SH-SY5Y (cell line): ENCODE results near the gene BACH1.

ENCODE experiments used
- GATA2 ChIP-seq: IDR thresholded peaks from 2 replicates; pipeline ENCODE4 v1.6.1; 2011; ENCODE audit warnings: mild to moderate bottlenecking, low read depth, low read length
- GATA3 ChIP-seq: IDR thresholded peaks from 2 replicates; pipeline ENCODE4 v1.6.1; 2011; ENCODE audit warnings: low read depth, mild to moderate bottlenecking, low read length, moderate library complexity

The BACH1 gene

GRCh38 chr21:29368906-29369305 is 70.2 kb downstream of the BACH1 start:
- no peak for TF ChIP-seq GATA2
- TF ChIP-seq GATA3: no peak

- TF ChIP-seq GATA3 (no peak), GATA2 (no peak)
Measured at GRCh38 chr21:29371464-29371863, 72.7 kb downstream of the BACH1 start.

- TF ChIP-seq GATA2: no peak
- TF ChIP-seq GATA3: no peak
Measured at GRCh38 chr21:29372063-29372802, 73.5 kb downstream of the BACH1 start.

- TF ChIP-seq GATA3 (no peak), GATA2 (no peak)
Measured at GRCh38 chr21:29374481-29374880, 75.8 kb downstream of the BACH1 start.

DNA sequence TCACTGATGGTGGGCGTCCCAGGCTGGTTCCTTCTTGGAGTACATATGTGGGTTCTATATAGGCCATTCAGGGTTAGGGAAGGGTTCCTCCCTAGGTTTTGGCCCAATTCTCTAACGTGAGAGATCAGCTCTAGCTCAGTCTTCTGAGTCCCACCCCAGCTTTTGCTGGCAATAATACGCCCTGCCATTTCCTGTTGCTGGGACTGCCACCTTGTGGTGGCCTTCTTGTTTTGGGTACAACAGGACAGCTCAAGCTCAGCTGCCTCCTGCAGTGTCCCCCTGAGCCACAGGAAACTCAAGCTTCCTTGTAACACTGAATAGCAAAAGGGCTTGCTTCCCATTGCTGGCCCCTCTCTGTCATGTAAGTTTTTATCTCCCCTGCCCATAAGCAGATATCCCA is 77.8 kb downstream of the BACH1 start:
- TF ChIP-seq GATA3 (no peak), GATA2 (no peak)

DNA sequence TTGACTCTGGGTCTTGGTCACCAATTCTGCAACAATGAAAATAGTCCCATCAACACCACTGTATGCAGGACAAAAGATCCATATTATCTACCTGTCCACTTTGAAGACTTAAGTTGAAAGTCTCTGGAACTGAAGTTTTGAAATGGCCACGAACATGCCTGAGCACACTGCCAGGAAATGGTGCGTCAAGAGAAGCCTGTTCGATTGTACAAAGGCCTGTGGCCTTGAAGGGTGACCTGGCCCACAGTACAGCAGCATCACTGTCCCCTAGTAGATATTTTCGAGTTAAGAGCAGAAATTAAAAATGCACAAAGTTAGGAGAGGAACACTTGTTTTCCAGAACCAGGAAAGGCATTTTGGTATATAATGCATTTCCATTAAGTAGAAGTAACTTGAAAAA is 78.5 kb downstream of the BACH1 start:
- no peak for TF ChIP-seq GATA3
- TF ChIP-seq GATA2: no peak

GRCh38 chr21:29378832-29379231 is 80.1 kb downstream of the BACH1 start:
- peak; percentile 71 for TF ChIP-seq GATA3
- TF ChIP-seq GATA2: peak; percentile 82

GRCh38 chr21:29379517-29380054 is 80.9 kb downstream of the BACH1 start:
- TF ChIP-seq GATA2 (no peak), GATA3 (no peak)

DNA sequence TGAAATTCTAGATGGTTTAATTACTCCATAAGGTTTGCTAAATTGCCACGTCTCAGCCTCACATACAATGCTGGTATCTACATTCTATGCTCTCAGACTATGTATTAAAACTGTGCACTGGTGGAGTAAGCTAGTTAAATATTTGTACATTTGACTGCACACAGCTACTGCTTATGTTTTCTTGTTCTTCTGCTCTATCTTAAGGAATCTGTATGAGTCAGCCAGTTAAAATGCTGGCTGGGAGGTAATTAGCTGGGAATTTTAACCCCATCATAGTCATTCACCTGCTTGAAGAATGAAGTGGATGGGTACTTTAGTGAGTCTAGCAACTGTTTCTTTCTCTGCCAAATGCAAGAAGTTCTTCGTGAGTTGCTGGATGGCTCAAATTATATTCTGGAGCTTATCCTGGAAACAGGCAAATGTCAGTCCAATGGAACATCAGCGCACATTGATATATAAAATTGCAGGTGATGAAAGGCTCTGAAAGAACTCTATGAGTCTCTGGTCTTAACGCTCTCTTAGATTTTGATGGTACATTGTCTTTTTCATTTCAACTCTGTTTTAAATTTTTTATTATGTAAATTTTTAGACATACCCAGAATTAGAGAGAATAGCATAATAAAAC is 83.4 kb downstream of the BACH1 start:
- TF ChIP-seq GATA3 (no peak), GATA2 (no peak)

DNA sequence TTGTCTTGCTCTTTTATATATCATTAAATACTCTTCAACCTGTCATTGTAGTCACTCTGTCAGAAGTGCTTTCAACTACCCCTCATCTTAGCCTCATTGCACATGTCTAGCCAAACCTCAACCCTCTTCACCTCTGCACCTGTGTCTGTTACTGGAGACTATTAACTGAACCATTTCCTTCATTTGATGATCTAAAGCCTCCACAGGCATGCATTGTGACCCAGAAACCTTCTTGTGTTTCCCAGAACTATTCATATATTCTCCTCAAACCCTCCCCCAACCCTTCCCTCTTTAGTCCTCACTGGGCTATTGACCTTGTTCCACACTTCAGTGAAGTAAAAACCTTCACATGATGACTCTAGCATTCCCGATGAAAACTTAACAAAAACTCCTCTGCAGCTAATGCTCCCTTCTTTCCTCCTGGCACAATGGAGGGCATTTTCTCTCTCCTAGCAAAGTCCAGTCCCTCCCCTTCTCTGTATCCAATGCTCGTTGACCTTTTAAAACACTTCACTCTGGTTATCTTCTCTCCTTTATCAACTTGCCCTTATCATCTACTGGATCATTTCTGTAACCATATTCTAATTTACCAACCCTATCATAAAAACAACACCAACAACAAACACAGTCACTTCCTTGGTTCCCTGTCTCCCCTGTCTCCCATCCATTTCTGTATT is 86.1 kb downstream of the BACH1 start:
- TF ChIP-seq GATA2 (no peak), GATA3 (no peak)

DNA sequence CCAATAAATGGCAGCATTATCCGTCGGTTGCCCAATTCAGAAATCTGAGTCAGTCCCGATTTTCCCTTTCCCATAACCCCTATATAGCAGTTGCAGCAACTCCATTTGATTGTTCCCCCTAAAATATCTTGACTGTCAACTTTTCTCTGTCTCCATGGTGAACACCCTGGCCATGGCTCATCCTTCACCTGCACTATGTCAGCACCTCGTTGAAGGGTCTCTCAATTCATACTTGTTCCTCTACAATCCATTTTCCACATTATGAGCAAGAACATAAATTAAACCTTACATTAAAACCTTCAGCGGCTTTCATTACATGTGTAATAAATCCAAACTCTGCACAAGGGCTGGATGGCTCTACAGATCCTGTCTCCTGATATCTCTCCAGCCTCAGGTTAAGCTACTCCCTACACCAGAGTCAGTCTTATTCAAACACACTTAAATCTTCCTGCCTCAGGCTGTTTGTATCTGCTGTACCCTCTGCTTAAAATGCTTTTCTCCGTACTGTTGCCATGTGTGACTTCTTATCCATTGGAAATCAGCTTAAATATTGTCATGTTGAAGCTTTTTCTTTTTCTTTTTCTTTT is 87.3 kb downstream of the BACH1 start:
- TF ChIP-seq GATA3 (no peak), GATA2 (peak; percentile 81)

GRCh38 chr21:29386803-29387202 is 88.1 kb downstream of the BACH1 start:
- TF ChIP-seq GATA2 (no peak), GATA3 (no peak)

DNA sequence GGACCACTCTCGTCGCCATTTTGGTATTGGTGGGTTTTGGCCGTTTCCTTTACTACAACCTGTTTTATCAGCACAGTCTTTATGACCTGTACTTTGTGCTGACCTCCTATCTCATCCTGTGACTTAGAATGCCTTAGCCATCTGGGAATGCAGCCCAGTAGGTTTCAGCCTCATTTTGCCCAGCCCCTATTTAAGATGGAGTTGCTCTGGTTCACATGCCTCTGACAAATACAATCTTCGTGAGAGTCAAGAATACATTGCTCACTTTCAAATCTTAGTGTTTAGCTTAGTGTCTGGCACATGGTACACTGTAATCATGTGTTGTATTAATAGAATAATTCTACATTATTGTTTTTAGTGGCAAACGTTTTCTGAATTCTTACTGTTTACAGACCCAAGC is 88.9 kb downstream of the BACH1 start:
- TF ChIP-seq GATA2 (no peak), GATA3 (no peak)

- TF ChIP-seq GATA2 (no peak), GATA3 (no peak)
Measured at GRCh38 chr21:29389136-29389535, 90.4 kb downstream of the BACH1 start.

- TF ChIP-seq GATA2: no peak
- no peak for TF ChIP-seq GATA3
Measured at GRCh38 chr21:29390778-29391177, 92.1 kb downstream of the BACH1 start.
